GM19468 (cell line): ENCODE results near the gene NINJ2.
A peak's percentile ranks its signal among the peaks of the same experiment; 100 is the strongest.

ENCODE experiments used
- ATAC-seq: cut with Tn5 transposase; IDR thresholded peaks from one replicate; pipeline ENCODE4 v1.9.1; 2021; ENCODE audit warnings: mild to moderate bottlenecking, moderate library complexity, moderate number of reproducible peaks; ENCODE audit not compliant: unreplicated experiment; ENCODE audit errors: extremely low read depth

Gene NINJ2

GRCh38 chr12:674272-674781, 11.1 kb upstream of the NINJ2 start:
- ATAC-seq: peak; percentile 85

GRCh38 chr12:673849-674248, 10.6 kb upstream of the NINJ2 start:
- no peak for ATAC-seq

GRCh38 chr12:669576-669945, 6.3 kb upstream of the NINJ2 start:
- ATAC-seq: no peak

- no peak for ATAC-seq
Observed at GRCh38 chr12:668090-668481, 4.8 kb upstream of the NINJ2 start.

GRCh38 chr12:666766-667308, 3.6 kb upstream of the NINJ2 start:
- ATAC-seq: no peak

GRCh38 chr12:666066-666465, 2.8 kb upstream of the NINJ2 start:
- no peak for ATAC-seq

- ATAC-seq: no peak
Observed at GRCh38 chr12:664779-665092, 1.5 kb upstream of the NINJ2 start.

- ATAC-seq: no peak
Observed at GRCh38 chr12:664075-664778, 982 bp upstream of the NINJ2 start.

- no peak for ATAC-seq
Observed at GRCh38 chr12:662566-663292, 516 bp downstream of the NINJ2 start.

GRCh38 chr12:661720-662486, 1.3 kb downstream of the NINJ2 start:
- no peak for ATAC-seq

GRCh38 chr12:659090-659683, 4.1 kb downstream of the NINJ2 start:
- ATAC-seq: no peak

- ATAC-seq: no peak
Observed at GRCh38 chr12:650983-651382, 12.3 kb downstream of the NINJ2 start.

GRCh38 chr12:647385-648085, 15.7 kb downstream of the NINJ2 start:
- ATAC-seq: no peak

- ATAC-seq: no peak
Observed at GRCh38 chr12:646442-647384, 16.5 kb downstream of the NINJ2 start.

GRCh38 chr12:645563-646071, 17.6 kb downstream of the NINJ2 start:
- ATAC-seq: no peak

- no peak for ATAC-seq
Observed at GRCh38 chr12:644818-645552, 18.3 kb downstream of the NINJ2 start.

GRCh38 chr12:644303-644639, 19.0 kb downstream of the NINJ2 start:
- no peak for ATAC-seq
